Astrocyte of the cerebellum (primary cell): ENCODE data around the gene TELO2.

Experiments used
- DNase-seq: peaks from one replicate; pipeline ENCODE4 v3.0.0-alpha.2; 2011; ENCODE audit warnings: low read depth
- H3K4me3 ChIP-seq: 2 replicates; pipeline ENCODE4 v1.5.1; 2011; ENCODE audit warnings: mild to moderate bottlenecking, low read depth, low read length, moderate library complexity
- CTCF ChIP-seq: IDR thresholded peaks from 2 replicates; pipeline ENCODE4 v1.5.1; 2012; ENCODE audit warnings: low read length, low read depth, moderate library complexity, mild to moderate bottlenecking; ENCODE audit errors: missing control alignments
- in situ Hi-C: cut with HindIII; loops from 2 replicates; pipeline ENCODE4 v1.10.0; 2017; ENCODE audit warnings: low sequenced_read_pairs

The TELO2 gene

GRCh38 chr16:1530883-1531637 lies 37.9 kb downstream of the TELO2 start:
- TF ChIP-seq CTCF, result no peak
- DNase-seq, result no peak
- H3K4me3 ChIP-seq, result no peak overlapping the region
- in situ Hi-C loops, result no loop called here

- in situ Hi-C loops, result no loop called here
- no peak overlapping the region for H3K4me3 ChIP-seq
- TF ChIP-seq CTCF, result no peak
- no peak for DNase-seq
Observed at GRCh38 chr16:1531638-1531910, 38.4 kb downstream of the TELO2 start.

GRCh38 chr16:1532081-1532760 lies 39.1 kb downstream of the TELO2 start:
- no peak for TF ChIP-seq CTCF
- in situ Hi-C loops, result no loop called here
- H3K4me3 ChIP-seq, result no peak overlapping the region
- DNase-seq, result no peak

- in situ Hi-C loops, result no loop called here
Observed at GRCh38 chr16:1532771-1533170, 39.6 kb downstream of the TELO2 start.

GRCh38 chr16:1533443-1533951 lies 40.3 kb downstream of the TELO2 start, which contains the start of gene TMEM204:
Gene TMEM204 (plus strand): TSS chr16:1533666. CDS start chr16:1534276, 610 bp downstream.
- H3K4me3 ChIP-seq, result no peak within 1 kb of the TSS
- in situ Hi-C loops, result no loop called here
- TF ChIP-seq CTCF, result no peak
- no peak for DNase-seq

More at GRCh38 chr16:1532771-1533170, 39.6 kb downstream of the TELO2 start:
- DNase-seq, result no peak
- H3K4me3 ChIP-seq, result no peak overlapping the region
- TF ChIP-seq CTCF, result no peak

GRCh38 chr16:1534021-1535020 lies 41.2 kb downstream of the TELO2 start:
- in situ Hi-C loops, result no loop called here
- H3K4me3 ChIP-seq, result no peak overlapping the region
- no peak for TF ChIP-seq CTCF
- no peak for DNase-seq
